22Rv1 (cell line): Measurements from ENCODE around the gene CCDC110.

ENCODE experiments used
- H3K27ac ChIP-seq: fragments of 450-650 bp; 2 replicates; pipeline ENCODE4 v1.5.1; 2017
- CTCF ChIP-seq: fragments of 450-650 bp; IDR thresholded peaks from 2 replicates; pipeline ENCODE4 v1.5.1; 2017; ENCODE audit warnings: mild to moderate bottlenecking
- ZFX ChIP-seq: fragments of 450-650 bp; IDR thresholded peaks from 2 replicates; pipeline ENCODE4 v1.6.1; 2017; ENCODE audit warnings: antibody characterized with exemption, borderline replicate concordance

The CCDC110 gene

GRCh38 chr4:185416955-185417354, 54.6 kb downstream of the CCDC110 start:
- no peak for TF ChIP-seq CTCF
- TF ChIP-seq ZFX, result no peak
- no peak overlapping the region for H3K27ac ChIP-seq

GRCh38 chr4:185412412-185412811, 59.1 kb downstream of the CCDC110 start:
- no peak overlapping the region for H3K27ac ChIP-seq
- TF ChIP-seq ZFX (no peak), CTCF (no peak)

GRCh38 chr4:185411849-185412248, 59.7 kb downstream of the CCDC110 start:
- H3K27ac ChIP-seq, result no peak overlapping the region
- no peak for TF ChIP-seq ZFX

GRCh38 chr4:185408432-185408831, 63.1 kb downstream of the CCDC110 start:
- no peak overlapping the region for H3K27ac ChIP-seq
- TF ChIP-seq ZFX (no peak), CTCF (no peak)

GRCh38 chr4:185405296-185405999, 66.1 kb downstream of the CCDC110 start:
- H3K27ac ChIP-seq, result no peak overlapping the region
- no peak for TF ChIP-seq CTCF

GRCh38 chr4:185404031-185404430, 67.5 kb downstream of the CCDC110 start:
- no peak for TF ChIP-seq ZFX
- no peak overlapping the region for H3K27ac ChIP-seq

GRCh38 chr4:185399466-185399865, 72.1 kb downstream of the CCDC110 start:
- no peak overlapping the region for H3K27ac ChIP-seq
- TF ChIP-seq ZFX (no peak), CTCF (no peak)

- no peak overlapping the region for H3K27ac ChIP-seq
- TF ChIP-seq CTCF, result no peak
- no peak for TF ChIP-seq ZFX
These were observed 72.9 kb downstream of the CCDC110 start for GRCh38 chr4:185398618-185399017.
